B cell (primary cell): ENCODE measurements around the gene LAMA2. TPM values are rescaled to one million over a fixed set of nuclear protein-coding genes. Genes with fewer than 3 reads are reported as not detected.

ENCODE experiments used
- ATAC-seq: fragments of 200-7000 bp; cut with Tn5 transposase; one replicate; pipeline ENCODE4 v1.10.0; 2021; ENCODE audit warnings: low read depth, mild to moderate bottlenecking, moderate number of reproducible peaks, moderate library complexity
- CTCF ChIA-PET: fragments of 350-600 bp; sonication (Branson Sonifier 250); formaldehyde crosslinking; loops from one replicate; lab custom pipeline; 2021; ENCODE audit warnings: antibody characterized with exemption, inconsistent platforms; lab: Charles Lee
- POLR2A ChIA-PET: fragments of 350-600 bp; sonication (Branson Sonifier 250); formaldehyde crosslinking; loops from one replicate; lab custom pipeline; 2021; ENCODE audit warnings: antibody characterized with exemption; lab: Charles Lee
- DNase-seq: peaks from one replicate; pipeline ENCODE4 v3.0.0; 2013
- H2AFZ ChIP-seq: 2 replicates; pipeline ENCODE4 v1.6.1; 2012; ENCODE audit warnings: mild to moderate bottlenecking, low read depth, low read length; ENCODE audit not compliant: insufficient read depth, poor library complexity, severe bottlenecking
- H3K27ac ChIP-seq, 2 donors: 1 replicate in 1 of 2; 2 replicates in 1 of 2; pipeline ENCODE4 v1.5.1; 2012 to 2013; ENCODE audit warnings: low read length in 2 of 2, mild to moderate bottlenecking in 2 of 2, moderate library complexity in 1 of 2
- H3K27me3 ChIP-seq, 4 experiments: fragments of 200-600 bp in 1 of 4; sonication (generic) in 1 of 4; replicated peaks in 1 of 4; 1 replicate in 2 of 4; 2 replicates in 2 of 4; pipeline versions ENCODE4 v1.6.1 to v1.7.0; 2013 to 2016; ENCODE audit warnings: low read length in 3 of 4, mild to moderate bottlenecking in 2 of 4, mixed read lengths in 1 of 4, moderate library complexity in 1 of 4; ENCODE audit not compliant: insufficient read depth in 4 of 4, control insufficient read depth in 3 of 4; ENCODE audit errors: control extremely low read depth in 1 of 4
- H3K36me3 ChIP-seq, 2 experiments: replicated peaks in 1 of 2; 1 replicate in 1 of 2; 2 replicates in 1 of 2; pipeline versions ENCODE4 v1.6.1 to v1.7.1; 2013; ENCODE audit warnings: low read length in 1 of 2; ENCODE audit not compliant: insufficient read depth in 2 of 2, control insufficient read depth in 1 of 2; ENCODE audit errors: control extremely low read depth in 1 of 2, extremely low read depth in 1 of 2
- H3K4me1 ChIP-seq, 2 donors: fragments of 200-600 bp in 1 of 2; sonication (generic) in 1 of 2; 1 replicate in 1 of 2; 2 replicates in 1 of 2; pipeline versions ENCODE4 v1.5.1 to v1.6.1; 2013 to 2017; ENCODE audit warnings: low read length in 2 of 2; ENCODE audit not compliant: control insufficient read depth in 2 of 2, insufficient read depth in 2 of 2
- H3K4me2 ChIP-seq: replicated peaks from 2 replicates; pipeline ENCODE3; 2012; ENCODE audit warnings: mild to moderate bottlenecking, low read depth, low read length; ENCODE audit not compliant: poor library complexity, severe bottlenecking
- H3K4me3 ChIP-seq, 5 experiments: fragments of 200-600 bp in 1 of 5; sonication (generic) in 1 of 5; 1 replicate in 3 of 5; 2 replicates in 2 of 5; pipeline versions ENCODE4 v1.5.1 to v1.7.0; 2011 to 2016; ENCODE audit warnings: low read length in 4 of 5, mild to moderate bottlenecking in 4 of 5, low read depth in 2 of 5, control low read depth in 1 of 5, moderate library complexity in 1 of 5; ENCODE audit not compliant: insufficient read depth in 1 of 5; ENCODE audit errors: control extremely low read depth in 1 of 5, extremely low read depth in 1 of 5
- H3K79me2 ChIP-seq: fragments of 200-600 bp; sonication (generic); one replicate; pipeline ENCODE4 v1.6.0; 2016; ENCODE audit warnings: low read length; ENCODE audit not compliant: control insufficient read depth, insufficient read depth
- H3K9ac ChIP-seq: fragments of 200-600 bp; sonication (generic); 2 replicates; pipeline ENCODE4 v1.6.1; 2017; ENCODE audit warnings: mild to moderate bottlenecking, low read length, moderate library complexity
- H3K9me3 ChIP-seq, 3 donors: one replicate each; pipeline versions ENCODE4 v1.6.1 to v1.7.1; 2013; ENCODE audit warnings: low read length in 2 of 3; ENCODE audit not compliant: control insufficient read depth in 2 of 3, insufficient read depth in 1 of 3; ENCODE audit errors: control extremely low read depth in 1 of 3
- H4K20me1 ChIP-seq: 2 replicates; pipeline ENCODE4 v1.6.0; 2012; ENCODE audit warnings: mild to moderate bottlenecking, low read length; ENCODE audit not compliant: insufficient read depth, control insufficient read depth, poor library complexity, severe bottlenecking
- H3K27ac Mint-ChIP-seq: one replicate; pipeline ENCODE4 v1.8.0; 2021; ENCODE audit warnings: mixed read lengths
- H3K27me3 Mint-ChIP-seq: one replicate; pipeline ENCODE4 v1.8.0; 2021; ENCODE audit warnings: mixed read lengths
- H3K4me1 Mint-ChIP-seq: one replicate; pipeline ENCODE4 v1.8.0; 2021; ENCODE audit warnings: mixed read lengths
- H3K4me3 Mint-ChIP-seq: one replicate; pipeline ENCODE4 v1.8.0; 2021; ENCODE audit warnings: mixed read lengths
- H3K9me3 Mint-ChIP-seq: one replicate; pipeline ENCODE4 v1.8.0; 2022; ENCODE audit warnings: mixed read lengths; ENCODE audit not compliant: insufficient read depth
- CTCF ChIP-seq: fragments of 200-600 bp; IDR thresholded peaks from one replicate; pipeline ENCODE4 v1.8.0; 2022; ENCODE audit warnings: antibody characterized with exemption, mild to moderate bottlenecking
- EZH2 ChIP-seq: IDR thresholded peaks from 2 replicates; pipeline ENCODE4 v1.6.1; 2012; ENCODE audit warnings: borderline replicate concordance, low read depth, mild to moderate bottlenecking, moderate library complexity, low read length; ENCODE audit not compliant: insufficient read depth, poor library complexity, severe bottlenecking
- WGBS: methylation state at CpG from one replicate; pipeline ENCODE4 v1.1.5; 2013; ENCODE audit warnings: missing lambda C conversion rate; ENCODE audit not compliant: insufficient coverage; 5-methylcytosine and 5-hydroxymethylcytosine counted together
- intact Hi-C: fragments of 100-400 bp; cut with micrococcal nuclease; formaldehyde crosslinking; loops from one replicate; pipeline ENCODE4 v1.10.0; 2022
- polyA plus RNA-seq: library from polyadenylated mRNA; depleted of rRNA; stranded (reverse); fragments of >200 nt; gene quantifications from 2 replicates; pipeline ENCODE4 v1.2.3, GENCODE V29; 2012
- total RNA-seq, 2 donors: library from RNA; stranded (reverse); fragments of 120-200 nt in 1 of 2; gene quantifications; 1 replicate in 1 of 2; 2 replicates in 1 of 2; pipeline versions ENCODE4 v1.2.3 to v1.2.4, GENCODE V29; 2013 to 2022

The LAMA2 gene
- total and polyA plus RNA-seq, 2 donors (not counting 1 experiment from before 2014, with no cell fraction given), result 0.16 TPM; not detected in 1

DNA sequence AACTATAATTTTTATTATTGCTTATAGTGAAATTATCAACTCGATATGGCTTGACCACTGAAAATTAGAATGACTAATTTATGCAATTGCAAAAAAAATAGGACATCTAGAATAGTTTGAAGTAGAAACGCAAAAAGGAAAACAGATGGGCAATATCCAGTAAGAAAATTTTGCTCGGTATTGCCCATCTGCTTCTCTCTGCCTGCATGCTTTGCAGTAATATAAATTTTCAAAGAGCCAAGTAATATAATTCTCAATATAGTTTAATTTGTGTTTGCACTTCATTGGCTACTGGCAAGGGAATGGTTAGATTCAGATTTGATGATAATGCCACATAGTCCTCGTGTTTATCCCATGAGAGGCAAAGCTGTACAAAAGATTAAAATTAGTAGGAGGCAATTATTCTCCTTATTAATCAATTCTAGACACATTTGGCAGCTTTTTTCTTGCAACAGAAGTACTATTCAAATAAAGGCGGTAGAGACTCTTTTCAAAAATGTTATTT is 27.3 kb upstream of the LAMA2 start:
- no peak for TF ChIP-seq CTCF
- no peak for TF ChIP-seq EZH2
- H3K4me1 Mint-ChIP-seq, result no peaks in the 10 kb centered on the region
- ChIA-PET CTCF (no interaction called here), POLR2A (no interaction called here)
- intact Hi-C loops, result no loop called here
- WGBS, result no CpG with 5 or more reads among the region's 5 CpGs
- H3K27me3 Mint-ChIP-seq, result no peaks in the 10 kb centered on the region
- no peaks in the 10 kb centered on the region for H3K4me1 ChIP-seq
- H3K27ac ChIP-seq, result no peak overlapping the region
- H4K20me1 ChIP-seq, result no peaks in the 10 kb centered on the region
- no peak overlapping the region for H3K27ac Mint-ChIP-seq
- H3K4me3 Mint-ChIP-seq, result no peak overlapping the region
- H3K9me3 ChIP-seq, result no peaks in the 10 kb centered on the region
- no peak overlapping the region for H3K4me2 ChIP-seq
- H2AFZ ChIP-seq, result no peak overlapping the region
- ATAC-seq (no peak), DNase-seq (no peak)
- H3K9ac ChIP-seq, result no peak overlapping the region
- H3K36me3 ChIP-seq, result no peaks in the 10 kb centered on the region
- no peaks in the 10 kb centered on the region for H3K9me3 Mint-ChIP-seq
- no peak overlapping the region for H3K4me3 ChIP-seq
- H3K79me2 ChIP-seq, result no peaks in the 10 kb centered on the region
- H3K27me3 ChIP-seq, result no peaks in the 10 kb centered on the region

GRCh38 chr6:128857806-128858205 is 25.1 kb upstream of the LAMA2 start:
- Histone ChIP-seq H3K36me3 (no peaks in the 10 kb centered on the region), H3K79me2 (no peaks in the 10 kb centered on the region), H3K9ac (no peak overlapping the region), H3K27ac (no peak overlapping the region), H2AFZ (no peak overlapping the region), H3K9me3 (peaks cover 0 to 6% (median 0%) of the 10 kb centered on the region in 3 donors), H3K27me3 (no peaks in the 10 kb centered on the region), H4K20me1 (no peaks in the 10 kb centered on the region), H3K4me1 (no peaks in the 10 kb centered on the region), H3K4me2 (no peak overlapping the region), H3K4me3 (no peak overlapping the region)
- Mint-ChIP-seq H3K27ac (no peak overlapping the region), H3K4me1 (no peaks in the 10 kb centered on the region), H3K27me3 (no peaks in the 10 kb centered on the region), H3K4me3 (no peak overlapping the region), H3K9me3 (peaks cover 7% of the 10 kb centered on the region)
- 63% methylated on average over 5 of the region's 5 CpGs for WGBS
- DNase-seq, result no peak
- POLR2A ChIA-PET, result no interaction called here
- TF ChIP-seq EZH2 (no peak), CTCF (no peak)
- CTCF ChIA-PET, result no interaction called here
- no peak for ATAC-seq
- intact Hi-C loops, result no loop called here
